Neuronal stem cell (in vitro differentiated cells): ENCODE measurements around the gene DUS1L.

Source experiments
- DNase-seq: peaks from one replicate; pipeline ENCODE4 v3.0.0-alpha.2; 2013; ENCODE audit warnings: low spot score
- H2AFZ ChIP-seq: one replicate; pipeline ENCODE4 v1.6.1; 2013; ENCODE audit warnings: mild to moderate bottlenecking, low read length, inconsistent platforms
- H2AK5ac ChIP-seq: 2 replicates; pipeline ENCODE4 v1.6.1; 2013; ENCODE audit warnings: low read depth, mild to moderate bottlenecking, inconsistent platforms, low read length, moderate library complexity, mixed read lengths
- H2BK120ac ChIP-seq: 2 replicates; pipeline ENCODE4 v1.6.1; 2013; ENCODE audit warnings: low read depth, mild to moderate bottlenecking, inconsistent platforms, low read length, moderate library complexity, mixed read lengths
- H2BK12ac ChIP-seq: one replicate; pipeline ENCODE4 v1.6.1; 2013; ENCODE audit warnings: low read length, inconsistent platforms
- H2BK15ac ChIP-seq: 2 replicates; pipeline ENCODE4 v1.6.1; 2013; ENCODE audit warnings: mild to moderate bottlenecking, low read length, inconsistent platforms, mixed read lengths
- H2BK5ac ChIP-seq: one replicate; pipeline ENCODE4 v1.6.1; 2013; ENCODE audit warnings: inconsistent platforms, mild to moderate bottlenecking, low read length, moderate library complexity
- H3K14ac ChIP-seq: one replicate; pipeline ENCODE4 v1.6.1; 2013; ENCODE audit warnings: low read length, inconsistent platforms
- H3K18ac ChIP-seq: 2 replicates; pipeline ENCODE4 v1.6.1; 2013; ENCODE audit warnings: low read length, inconsistent platforms
- H3K23ac ChIP-seq: 2 replicates; pipeline ENCODE4 v1.6.1; 2013; ENCODE audit warnings: low read depth, mild to moderate bottlenecking, mixed read lengths, low read length, inconsistent platforms; ENCODE audit not compliant: poor library complexity
- H3K27ac ChIP-seq: replicated peaks from 3 replicates; pipeline ENCODE4 v1.5.1; 2013; ENCODE audit warnings: low read length, inconsistent platforms
- H3K27me3 ChIP-seq, 3 experiments: 2 replicates each; pipeline ENCODE4 v1.6.1; 2013; ENCODE audit warnings: low read length in 3 of 3, mild to moderate bottlenecking in 2 of 3, inconsistent platforms in 1 of 3, low read depth in 1 of 3, mixed read lengths in 1 of 3, moderate library complexity in 1 of 3; ENCODE audit not compliant: control insufficient read depth in 3 of 3, insufficient read depth in 3 of 3
- H3K36me3 ChIP-seq, 2 donors: replicated peaks in 1 of 2; 2 replicates each; pipeline ENCODE4 v1.6.1; 2013; ENCODE audit warnings: low read length in 2 of 2; ENCODE audit not compliant: control insufficient read depth in 2 of 2, insufficient read depth in 2 of 2
- H3K4ac ChIP-seq: 2 replicates; pipeline ENCODE4 v1.6.1; 2013; ENCODE audit warnings: inconsistent platforms, mild to moderate bottlenecking, low read length, moderate library complexity
- H3K4me1 ChIP-seq, 2 donors: 1 replicate in 1 of 2; 2 replicates in 1 of 2; pipeline ENCODE4 v1.6.1; 2013; ENCODE audit warnings: low read length in 2 of 2, low read depth in 1 of 2; ENCODE audit not compliant: control insufficient read depth in 2 of 2, insufficient read depth in 1 of 2
- H3K4me2 ChIP-seq: one replicate; pipeline ENCODE4 v1.6.1; 2013; ENCODE audit warnings: mild to moderate bottlenecking, low read length, inconsistent platforms; ENCODE audit not compliant: insufficient read depth, poor library complexity, severe bottlenecking
- H3K4me3 ChIP-seq, 2 donors: 2 replicates each; pipeline ENCODE4 v1.5.1; 2013; ENCODE audit warnings: low read length in 2 of 2, mild to moderate bottlenecking in 2 of 2, inconsistent platforms in 1 of 2, moderate library complexity in 1 of 2
- H3K79me1 ChIP-seq: one replicate; pipeline ENCODE4 v1.6.1; 2013; ENCODE audit warnings: low read depth, mild to moderate bottlenecking, inconsistent platforms, low read length, moderate library complexity
- H3K9ac ChIP-seq: one replicate; pipeline ENCODE4 v1.6.1; 2013; ENCODE audit warnings: mild to moderate bottlenecking, low read depth, low read length, inconsistent platforms; ENCODE audit not compliant: poor library complexity
- H3K9me3 ChIP-seq, 2 donors: replicated peaks in 1 of 2; 2 replicates each; pipeline versions ENCODE3 to v1.6.1; 2013; ENCODE audit warnings: low read length in 2 of 2, mild to moderate bottlenecking in 2 of 2, inconsistent platforms in 1 of 2, low read depth in 1 of 2, mixed read lengths in 1 of 2, moderate library complexity in 1 of 2; ENCODE audit not compliant: control insufficient read depth in 2 of 2, insufficient read depth in 1 of 2
- H4K8ac ChIP-seq: one replicate; pipeline ENCODE4 v1.6.1; 2013; ENCODE audit warnings: low read depth, mild to moderate bottlenecking, inconsistent platforms, low read length, moderate library complexity
- H4K91ac ChIP-seq: one replicate; pipeline ENCODE4 v1.6.1; 2013; ENCODE audit warnings: low read length, low read depth, mild to moderate bottlenecking, inconsistent platforms; ENCODE audit not compliant: poor library complexity
- WGBS, 2 donors: extraction: QIAGEN DNeasy Blood & Tissue Kit; methylation state at CpG; one replicate each; pipeline ENCODE4 v1.1.7; 2013; ENCODE audit warnings: missing lambda C conversion rate in 2 of 2, mixed read lengths in 1 of 2; ENCODE audit not compliant: insufficient read length in 2 of 2, insufficient replicate concordance in 1 of 2; ENCODE audit errors: extremely low coverage in 2 of 2; 5-methylcytosine and 5-hydroxymethylcytosine counted together

Gene DUS1L

GRCh38 chr17:82089723-82090548 lies 24.3 kb upstream of the DUS1L start:
- Histone ChIP-seq H3K9ac (peak overlapping the region; percentile 60), H3K14ac (no peak overlapping the region), H3K4me2 (no peak overlapping the region)

GRCh38 chr17:82088838-82089722 lies 23.5 kb upstream of the DUS1L start:
- no peak overlapping the region for H2BK120ac ChIP-seq
- peaks cover 69% of the 10 kb centered on the region for H3K79me1 ChIP-seq
- no peaks in the 10 kb centered on the region for H3K27me3 ChIP-seq
- no peak overlapping the region for H3K14ac ChIP-seq
- no peak overlapping the region for H3K27ac ChIP-seq
- peaks cover 91 to 100% of the 10 kb centered on the region in 2 donors for H3K36me3 ChIP-seq
- H2BK15ac ChIP-seq = no peak overlapping the region
- peak overlapping the region; percentile 85 for H3K23ac ChIP-seq
- no peak overlapping the region for H4K91ac ChIP-seq
- no CpG with 5 or more reads among the region's 47 CpGs for WGBS, 2 donors
- no peak overlapping the region for H2BK5ac ChIP-seq
- H4K8ac ChIP-seq = peak overlapping the region; percentile 17
- no peak overlapping the region for H3K4me2 ChIP-seq
- H3K4ac ChIP-seq = no peak overlapping the region
- no peak overlapping the region for H2AK5ac ChIP-seq
- H2AFZ ChIP-seq = no peak overlapping the region
- H3K4me1 ChIP-seq = peaks cover 0 to 2% of the 10 kb centered on the region in 2 donors
- H2BK12ac ChIP-seq = no peak overlapping the region
- DNase-seq = no peak
- H3K9me3 ChIP-seq = no peaks in the 10 kb centered on the region
- H3K9ac ChIP-seq = peak overlapping the region; percentile 44
- no peak overlapping the region for H3K4me3 ChIP-seq
- H3K18ac ChIP-seq = no peak overlapping the region

More at GRCh38 chr17:82089723-82090548, 24.3 kb upstream of the DUS1L start:
- H3K27ac ChIP-seq = no peak overlapping the region
- peaks cover 64% of the 10 kb centered on the region for H3K79me1 ChIP-seq
- no peak overlapping the region for H4K91ac ChIP-seq
- DNase-seq = no peak
- no peak overlapping the region for H2AK5ac ChIP-seq
- H2BK120ac ChIP-seq = no peak overlapping the region
- H4K8ac ChIP-seq = no peak overlapping the region
- peak overlapping the region; percentile 80 for H3K23ac ChIP-seq
- no peak overlapping the region for H3K4me3 ChIP-seq
- peaks cover 86 to 99% of the 10 kb centered on the region in 2 donors for H3K36me3 ChIP-seq
- no peak overlapping the region for H3K18ac ChIP-seq
- H3K9me3 ChIP-seq = no peaks in the 10 kb centered on the region
- WGBS, 2 donors = no CpG with 5 or more reads among the region's 29 CpGs
- no peak overlapping the region for H2BK15ac ChIP-seq
- H2BK12ac ChIP-seq = no peak overlapping the region
- no peaks in the 10 kb centered on the region for H3K27me3 ChIP-seq
- no peak overlapping the region for H2BK5ac ChIP-seq
- H3K4ac ChIP-seq = no peak overlapping the region
- H2AFZ ChIP-seq = no peak overlapping the region
- peaks cover 0 to 3% of the 10 kb centered on the region in 2 donors for H3K4me1 ChIP-seq

- Histone ChIP-seq H2BK12ac (no peak overlapping the region), H3K4me2 (no peak overlapping the region), H2AFZ (no peak overlapping the region), H3K36me3 (peaks cover 92 to 100% of the 10 kb centered on the region in 2 donors), H4K8ac (no peak overlapping the region), H3K79me1 (peaks cover 73% of the 10 kb centered on the region), H3K4ac (no peak overlapping the region), H2AK5ac (no peak overlapping the region), H3K4me1 (peaks cover 0 to under 1% of the 10 kb centered on the region in 2 donors), H3K27me3 (no peaks in the 10 kb centered on the region), H3K9ac (peak overlapping the region; percentile 44), H3K27ac (no peak overlapping the region), H3K4me3 (no peak overlapping the region), H3K18ac (no peak overlapping the region), H3K9me3 (no peaks in the 10 kb centered on the region), H2BK120ac (no peak overlapping the region), H3K23ac (peak overlapping the region; percentile 34), H3K14ac (no peak overlapping the region), H2BK15ac (no peak overlapping the region), H4K91ac (no peak overlapping the region), H2BK5ac (no peak overlapping the region)
- WGBS, 2 donors = no CpG with 5 or more reads among the region's 48 CpGs
- no peak for DNase-seq
These were observed 22.6 kb upstream of the DUS1L start for GRCh38 chr17:82087961-82088837.
